OCI-LY3 (cell line): ENCODE measurements around the gene MIB1.

Experiments used
- H2AFZ ChIP-seq: fragments of 200-600, 300-600 bp; shearing (Covaris generic); 2 replicates; pipeline ENCODE4 v1.6.0; 2014; ENCODE audit warnings: antibody characterized with exemption, low read depth, low read length
- H3K27ac ChIP-seq: fragments of 200-600, 300-600 bp; sonication (generic); 2 replicates; pipeline ENCODE4 v1.5.1; 2014; ENCODE audit warnings: mild to moderate bottlenecking, low read length, moderate library complexity, mixed read lengths
- H3K27me3 ChIP-seq: fragments of 200-600, 300-600 bp; sonication (generic); 2 replicates; pipeline ENCODE4 v1.6.1; 2014; ENCODE audit warnings: low read depth, low read length, mixed read lengths
- H3K36me3 ChIP-seq: fragments of 200-600, 300-600 bp; sonication (generic); replicated peaks from 2 replicates; pipeline ENCODE3; 2014; ENCODE audit warnings: low read depth, low read length, mixed read lengths
- H3K4me1 ChIP-seq: fragments of 300-600, 200-600 bp; sonication (generic); 2 replicates; pipeline ENCODE4 v1.6.1; 2014; ENCODE audit warnings: low read length, mixed read lengths
- H3K4me2 ChIP-seq: fragments of 200-600, 300-600 bp; sonication (generic); 2 replicates; pipeline ENCODE4 v1.6.1; 2014; ENCODE audit warnings: low read length, mixed read lengths
- H3K4me3 ChIP-seq: fragments of 300-600, 200-600 bp; sonication (generic); 2 replicates; pipeline ENCODE4 v1.5.1; 2014; ENCODE audit warnings: antibody characterized with exemption, mild to moderate bottlenecking, low read length, moderate library complexity
- H3K79me2 ChIP-seq: fragments of 300-600, 200-600 bp; shearing (Covaris generic); 2 replicates; pipeline ENCODE4 v1.6.1; 2014; ENCODE audit warnings: mild to moderate bottlenecking, low read length, mixed read lengths
- H3K9ac ChIP-seq: fragments of 300-600, 200-600 bp; shearing (Covaris generic); 2 replicates; pipeline ENCODE4 v1.6.0; 2014; ENCODE audit warnings: mild to moderate bottlenecking, low read length, moderate library complexity
- H3K9me3 ChIP-seq: fragments of 200-600, 300-600 bp; shearing (Covaris generic); 2 replicates; pipeline ENCODE4 v1.6.1; 2014; ENCODE audit warnings: low read length, mixed read lengths; ENCODE audit not compliant: insufficient read depth
- H4K20me1 ChIP-seq: fragments of 200-600, 300-600 bp; sonication (generic); 2 replicates; pipeline ENCODE4 v1.6.1; 2016; ENCODE audit warnings: low read length, mixed read lengths; ENCODE audit not compliant: insufficient read depth
- EZH2phosphoT487 ChIP-seq: fragments of 200-600 bp; shearing (Covaris generic); IDR thresholded peaks from 2 replicates; pipeline ENCODE4 v1.6.1; 2018; ENCODE audit warnings: antibody characterized with exemption, mixed run types, low read depth
- TF ChIP-seq, protein P1 (sequence below): fragments of 200-600, 300-600 bp; sonication (generic); IDR thresholded peaks from 2 replicates; pipeline ENCODE4 v1.5.1; 2014; ENCODE audit warnings: antibody characterized with exemption, low read length, low read depth

MIB1 gene

DNA sequence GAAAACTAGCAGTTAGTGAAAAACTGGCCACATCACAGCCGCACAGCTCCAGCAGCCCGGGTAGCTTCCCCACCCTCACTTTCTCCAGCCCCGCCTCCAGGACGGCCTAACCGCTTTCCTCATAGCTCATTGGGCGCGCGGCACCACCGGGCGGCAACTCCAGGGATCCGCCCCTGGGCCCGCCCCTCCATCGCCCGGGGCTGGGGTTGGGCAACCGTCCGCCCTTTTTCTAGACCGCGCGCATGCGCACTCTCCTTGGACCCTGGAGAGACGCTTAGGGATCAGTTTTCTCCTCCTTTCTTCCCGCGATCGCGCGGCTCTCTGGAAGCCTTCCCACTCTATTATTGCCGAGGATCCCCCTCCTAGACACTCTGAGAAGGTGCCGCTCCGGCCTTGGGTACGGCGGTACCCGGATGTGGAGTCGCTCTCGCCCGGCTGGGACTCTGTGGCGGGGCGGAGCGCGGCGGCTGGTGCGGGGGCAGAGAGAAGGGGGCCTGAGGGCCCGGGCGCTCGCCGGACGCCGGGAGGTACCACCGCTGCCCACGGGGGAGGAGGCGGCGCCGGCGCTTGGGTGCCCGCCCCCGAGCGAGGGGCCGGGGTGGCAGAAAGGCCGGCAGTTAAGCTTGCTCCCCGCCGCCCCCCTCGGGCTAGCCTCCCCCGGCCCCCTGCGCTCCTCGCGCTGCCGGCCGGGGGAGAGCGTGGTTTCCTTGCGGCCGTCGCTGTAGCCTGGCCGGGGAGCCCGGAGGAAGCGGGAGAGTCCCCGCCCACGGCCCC is at the start of gene MIB1:
Gene MIB1 (plus strand): TSS at position 255 of the 774 bp plus-strand sequence. CDS start 792 bp downstream, outside the sequence.
- TF ChIP-seq EZH2phosphoT487 = no peak
- TF ChIP-seq, protein P1, sequence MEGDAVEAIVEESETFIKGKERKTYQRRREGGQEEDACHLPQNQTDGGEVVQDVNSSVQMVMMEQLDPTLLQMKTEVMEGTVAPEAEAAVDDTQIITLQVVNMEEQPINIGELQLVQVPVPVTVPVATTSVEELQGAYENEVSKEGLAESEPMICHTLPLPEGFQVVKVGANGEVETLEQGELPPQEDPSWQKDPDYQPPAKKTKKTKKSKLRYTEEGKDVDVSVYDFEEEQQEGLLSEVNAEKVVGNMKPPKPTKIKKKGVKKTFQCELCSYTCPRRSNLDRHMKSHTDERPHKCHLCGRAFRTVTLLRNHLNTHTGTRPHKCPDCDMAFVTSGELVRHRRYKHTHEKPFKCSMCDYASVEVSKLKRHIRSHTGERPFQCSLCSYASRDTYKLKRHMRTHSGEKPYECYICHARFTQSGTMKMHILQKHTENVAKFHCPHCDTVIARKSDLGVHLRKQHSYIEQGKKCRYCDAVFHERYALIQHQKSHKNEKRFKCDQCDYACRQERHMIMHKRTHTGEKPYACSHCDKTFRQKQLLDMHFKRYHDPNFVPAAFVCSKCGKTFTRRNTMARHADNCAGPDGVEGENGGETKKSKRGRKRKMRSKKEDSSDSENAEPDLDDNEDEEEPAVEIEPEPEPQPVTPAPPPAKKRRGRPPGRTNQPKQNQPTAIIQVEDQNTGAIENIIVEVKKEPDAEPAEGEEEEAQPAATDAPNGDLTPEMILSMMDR = no peak
- Histone ChIP-seq H3K9me3 (no peaks in the 10 kb centered on the region), H3K9ac (peak within 1 kb of the TSS; percentile 95), H3K4me1 (peaks cover 13% of the 10 kb centered on the region), H3K4me3 (peak within 1 kb of the TSS; percentile 96), H3K79me2 (peaks cover 36% of the 10 kb centered on the region), H3K36me3 (no peaks in the 10 kb centered on the region), H3K27ac (peak within 1 kb of the TSS; percentile 74), H4K20me1 (peaks cover 6% of the 10 kb centered on the region; the same call in 1 of the 2 replicates), H2AFZ (peak within 1 kb of the TSS; percentile 95), H3K27me3 (no peaks in the 10 kb centered on the region), H3K4me2 (peak within 1 kb of the TSS; percentile 96)

DNA sequence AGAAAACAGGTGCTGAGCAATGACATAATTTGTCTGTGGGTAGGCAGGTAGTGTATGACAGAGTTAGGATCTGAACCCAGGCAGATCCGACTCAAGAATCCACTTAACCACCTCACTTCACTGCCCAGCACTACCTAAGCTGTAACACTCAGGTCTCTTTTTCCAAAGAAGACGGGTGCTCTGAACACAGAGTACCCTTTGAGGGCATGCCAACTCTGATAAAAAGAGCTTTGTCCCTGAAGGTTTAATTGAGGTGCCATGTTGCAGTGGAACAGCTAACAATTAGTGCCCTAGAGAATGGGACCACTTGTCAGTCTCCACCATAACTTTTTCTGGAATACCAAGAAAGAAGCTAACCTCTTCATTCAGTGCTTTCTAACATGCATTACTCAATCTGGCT is 47.3 kb upstream of the MIB1 start:
- Histone ChIP-seq H3K36me3 (peaks cover 55% of the 10 kb centered on the region), H3K79me2 (no peaks in the 10 kb centered on the region)

DNA sequence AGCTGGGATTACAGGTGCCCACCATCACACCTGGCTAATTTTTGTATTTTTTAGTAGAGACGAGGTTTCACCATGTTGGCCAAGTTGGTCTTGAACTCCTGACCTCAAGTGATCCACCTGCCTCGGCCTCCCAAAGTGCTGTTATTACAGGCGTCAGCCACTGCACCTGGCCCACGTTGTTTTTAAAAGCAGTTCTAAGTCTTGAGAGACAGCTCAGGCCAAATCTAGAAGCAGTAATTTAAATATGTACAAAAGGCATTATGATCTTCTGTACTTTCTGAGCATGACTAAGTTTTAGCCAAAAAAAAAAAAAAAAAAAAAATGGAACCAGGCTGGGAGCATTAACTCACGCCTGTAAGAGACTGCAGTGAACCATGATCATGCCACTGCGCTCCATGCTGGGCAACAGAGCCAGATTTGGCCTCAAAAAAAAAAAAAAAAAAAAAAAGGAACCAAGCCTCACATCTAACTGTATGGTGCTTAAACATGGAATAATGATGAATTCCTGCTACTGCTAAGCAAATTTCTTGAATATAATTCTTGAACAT is 40.0 kb upstream of the MIB1 start:
- H3K79me2 ChIP-seq = peaks cover 15% of the 10 kb centered on the region
- no peaks in the 10 kb centered on the region for H4K20me1 ChIP-seq
- H3K27ac ChIP-seq = no peak overlapping the region
- no peaks in the 10 kb centered on the region for H3K9me3 ChIP-seq
- H2AFZ ChIP-seq = no peak overlapping the region
- H3K4me2 ChIP-seq = no peak overlapping the region
- TF ChIP-seq EZH2phosphoT487 = no peak
- TF ChIP-seq, protein P1 = no peak
- H3K4me3 ChIP-seq = no peak overlapping the region
- H3K27me3 ChIP-seq = no peaks in the 10 kb centered on the region
- H3K4me1 ChIP-seq = peaks cover 14% of the 10 kb centered on the region; the same call in 1 of the 2 replicates
- H3K36me3 ChIP-seq = peaks cover 23% of the 10 kb centered on the region
- H3K9ac ChIP-seq = no peak overlapping the region

More for the DNA sequence above, 47.3 kb upstream of the MIB1 start:
- Histone ChIP-seq H3K27me3 (no peaks in the 10 kb centered on the region), H3K27ac (no peak overlapping the region), H3K4me1 (no peaks in the 10 kb centered on the region), H3K4me3 (no peak overlapping the region), H3K4me2 (no peak overlapping the region), H3K9me3 (peaks cover 8% of the 10 kb centered on the region), H4K20me1 (no peaks in the 10 kb centered on the region), H3K9ac (no peak overlapping the region), H2AFZ (no peak overlapping the region)
- TF ChIP-seq, protein P1 = no peak
- no peak for TF ChIP-seq EZH2phosphoT487

DNA sequence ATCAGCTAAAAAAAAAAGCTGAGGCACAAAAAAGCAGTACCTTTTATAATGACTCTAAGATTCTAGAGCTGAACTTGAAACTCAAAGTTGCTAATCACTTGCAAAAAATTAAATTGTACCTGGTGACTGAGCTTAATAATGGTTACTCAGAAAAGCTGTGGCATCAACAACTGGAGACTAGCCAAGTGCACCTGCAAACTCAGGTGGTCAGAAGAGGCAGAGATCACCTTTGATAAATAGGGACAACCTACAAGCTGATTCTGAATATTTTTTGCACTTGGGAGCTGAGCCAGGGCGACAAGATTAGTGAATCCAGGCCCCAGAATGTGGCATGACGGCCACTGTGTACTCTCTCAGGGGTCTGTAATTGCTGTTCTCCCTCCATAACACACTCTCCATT is 39.0 kb upstream of the MIB1 start:
- no peaks in the 10 kb centered on the region for H4K20me1 ChIP-seq
- H3K4me1 ChIP-seq = peaks cover 14% of the 10 kb centered on the region; the same call in 1 of the 2 replicates
- H3K36me3 ChIP-seq = peaks cover 23% of the 10 kb centered on the region
- H3K9me3 ChIP-seq = no peaks in the 10 kb centered on the region
- no peak overlapping the region for H2AFZ ChIP-seq
- H3K4me3 ChIP-seq = no peak overlapping the region
- no peak overlapping the region for H3K9ac ChIP-seq
- no peaks in the 10 kb centered on the region for H3K27me3 ChIP-seq
- no peak overlapping the region for H3K4me2 ChIP-seq
- TF ChIP-seq, protein P1 = no peak
- TF ChIP-seq EZH2phosphoT487 = no peak
- no peak overlapping the region for H3K27ac ChIP-seq
- H3K79me2 ChIP-seq = peaks cover 15% of the 10 kb centered on the region
